Stimulated activated CD4-positive, alpha-beta T cell treated with anti-CD3 and anti-CD28 coated beads, Interleukin-2, amount 100 ng/mL, for 24 hours (primary cell): Measurements from ENCODE around the gene GSK3A.

Experiments
- DNase-seq, 2 donors: peaks; one replicate each; pipeline ENCODE4 v3.0.0-alpha.2; 2020

GSK3A gene

DNA sequence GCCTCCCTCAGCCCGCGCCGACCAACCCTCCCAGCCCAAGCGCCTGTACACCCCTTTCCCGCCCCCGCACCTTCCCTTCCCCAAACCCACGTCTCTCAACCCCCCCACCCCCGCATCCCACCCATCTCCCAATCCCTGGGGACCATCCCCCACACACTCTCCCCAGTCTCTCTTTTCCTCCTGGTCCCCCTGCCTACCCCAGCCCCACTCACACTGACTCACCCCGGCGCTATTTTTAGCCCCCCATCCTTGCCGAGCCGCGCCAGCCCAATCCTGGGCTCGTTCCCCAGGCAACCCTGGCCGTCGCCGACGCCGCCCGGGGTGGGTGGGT, 38.4 kb upstream of the GSK3A start:
- no peak for DNase-seq

DNA sequence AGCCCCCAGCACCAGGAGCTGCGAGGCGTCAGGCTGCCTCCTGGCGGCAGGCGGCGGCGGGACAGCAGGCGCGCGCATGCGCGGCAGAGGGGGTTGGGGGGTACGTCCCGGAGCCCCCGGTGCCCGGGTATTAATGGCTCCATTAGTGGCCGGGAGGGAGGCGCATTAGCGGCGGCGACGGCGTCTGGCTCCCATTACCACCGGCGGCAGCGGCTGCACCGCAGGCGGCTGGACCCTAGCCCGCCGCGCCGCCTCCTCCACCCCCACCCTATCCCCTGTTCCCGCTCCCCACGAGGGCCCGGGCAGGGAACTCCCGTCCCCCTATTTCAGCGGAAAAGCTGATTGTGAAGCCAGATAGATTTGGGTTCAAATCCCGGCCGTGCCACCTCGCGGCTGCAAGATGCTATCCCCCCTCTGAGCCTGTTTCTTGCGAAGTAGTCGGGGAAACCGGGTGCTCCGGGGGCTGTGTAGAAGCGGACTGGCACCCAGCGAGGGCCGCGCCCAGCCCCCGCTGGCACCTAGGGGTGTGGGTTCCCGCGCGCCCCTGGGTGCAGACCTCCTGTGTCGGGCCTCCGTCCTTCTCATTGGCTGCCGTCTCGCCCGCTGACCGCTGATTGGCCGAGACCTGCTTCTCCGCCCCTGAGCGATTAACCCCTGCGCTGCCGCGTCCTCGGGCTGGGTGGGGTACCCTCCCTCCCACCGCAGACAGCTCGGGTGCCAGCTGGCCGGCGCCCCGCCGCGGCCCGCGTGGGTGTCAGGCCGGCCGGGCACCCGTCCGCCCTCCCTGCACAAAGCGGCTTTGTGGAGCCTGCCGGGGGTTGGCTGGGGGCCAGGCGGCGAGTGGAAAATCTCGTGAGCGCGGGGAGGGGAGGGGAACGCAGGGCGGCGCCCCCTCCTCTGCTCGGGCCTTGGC, 37.8 kb upstream of the GSK3A start:
- peak; percentile 88 to 92 for DNase-seq

GRCh38 chr19:42279155-42279901, 36.9 kb upstream of the GSK3A start:
- no peak for DNase-seq

- DNase-seq = no peak
Observed at GRCh38 chr19:42278452-42279154, 36.2 kb upstream of the GSK3A start.

DNA sequence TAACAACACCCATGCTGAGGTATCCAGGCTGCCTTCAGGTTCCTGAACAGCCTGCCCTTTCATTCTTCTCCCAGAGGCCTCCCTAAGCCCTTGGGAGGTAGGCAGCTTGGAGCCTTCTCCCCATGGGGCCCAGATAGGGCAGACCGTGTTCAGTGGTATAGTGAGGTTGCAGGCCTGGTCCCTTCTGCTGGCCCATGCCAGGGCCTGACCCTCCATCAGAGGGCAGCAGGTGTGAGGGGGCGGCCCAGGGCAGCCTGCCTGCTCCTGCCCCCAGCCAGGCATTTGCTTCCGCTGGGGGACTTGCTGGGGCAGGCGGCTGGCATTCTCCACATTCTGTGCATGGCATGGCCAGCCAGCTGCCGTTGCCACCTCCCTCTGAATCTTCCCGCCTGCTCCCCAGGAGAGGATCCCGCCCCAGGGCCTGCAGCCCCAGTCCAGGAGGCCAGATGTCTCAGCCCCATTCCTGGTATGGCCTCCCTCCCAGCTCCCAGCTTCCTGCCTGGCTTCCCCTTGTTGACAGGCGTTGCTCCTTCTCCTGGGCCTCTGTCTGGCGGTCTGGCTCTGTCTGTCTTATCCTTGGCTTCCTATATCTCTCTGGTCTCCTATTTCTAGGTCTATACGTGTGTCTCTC, 35.5 kb upstream of the GSK3A start:
- no peak for DNase-seq

GRCh38 chr19:42276821-42277220, 34.4 kb upstream of the GSK3A start:
- DNase-seq = peak in 1 of 2 donors; percentile 35

DNA sequence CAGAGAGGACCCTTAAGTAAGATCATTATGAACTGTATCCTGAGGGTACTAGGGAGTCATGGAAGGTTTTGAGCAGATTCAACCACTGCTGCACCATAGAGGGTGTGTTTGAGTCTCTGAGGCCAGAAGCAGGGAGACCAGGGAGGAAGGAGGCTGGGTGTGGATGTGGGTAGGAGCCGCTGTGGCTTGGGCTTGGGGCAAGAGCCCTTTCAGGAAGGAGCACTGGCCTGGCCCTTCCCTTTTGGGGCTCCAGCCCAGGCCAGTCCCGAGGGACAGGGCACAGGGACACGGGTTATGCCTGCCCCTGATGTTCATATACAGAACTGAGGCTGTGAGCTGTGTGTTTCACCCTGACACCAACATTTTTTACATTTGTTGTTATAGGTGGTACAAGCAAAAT, 33.9 kb upstream of the GSK3A start:
- DNase-seq = no peak

DNA sequence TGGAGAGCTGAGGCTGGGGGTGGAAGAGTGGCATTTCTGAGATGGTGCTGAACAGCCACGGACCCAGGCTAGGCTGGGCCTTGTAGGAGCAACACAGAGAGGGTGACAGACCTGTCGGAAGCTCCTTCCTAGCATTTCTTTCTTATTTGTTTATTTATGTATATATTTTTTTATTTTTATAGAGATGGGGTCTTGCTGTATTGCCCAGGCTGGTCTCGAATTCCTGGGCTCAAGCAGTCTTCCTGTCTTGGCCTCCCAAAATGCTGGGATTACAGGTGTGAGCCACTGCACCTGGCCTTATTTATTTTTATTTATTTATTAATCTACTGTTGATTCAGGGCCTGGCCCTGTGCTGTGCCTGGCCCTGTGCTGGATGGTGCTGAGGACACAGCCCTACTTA, 33.1 kb upstream of the GSK3A start:
- no peak for DNase-seq

- DNase-seq = no peak
Observed at GRCh38 chr19:42275103-42275502, 32.7 kb upstream of the GSK3A start.

GRCh38 chr19:42274065-42274682, 31.8 kb upstream of the GSK3A start:
- DNase-seq = no peak

DNA sequence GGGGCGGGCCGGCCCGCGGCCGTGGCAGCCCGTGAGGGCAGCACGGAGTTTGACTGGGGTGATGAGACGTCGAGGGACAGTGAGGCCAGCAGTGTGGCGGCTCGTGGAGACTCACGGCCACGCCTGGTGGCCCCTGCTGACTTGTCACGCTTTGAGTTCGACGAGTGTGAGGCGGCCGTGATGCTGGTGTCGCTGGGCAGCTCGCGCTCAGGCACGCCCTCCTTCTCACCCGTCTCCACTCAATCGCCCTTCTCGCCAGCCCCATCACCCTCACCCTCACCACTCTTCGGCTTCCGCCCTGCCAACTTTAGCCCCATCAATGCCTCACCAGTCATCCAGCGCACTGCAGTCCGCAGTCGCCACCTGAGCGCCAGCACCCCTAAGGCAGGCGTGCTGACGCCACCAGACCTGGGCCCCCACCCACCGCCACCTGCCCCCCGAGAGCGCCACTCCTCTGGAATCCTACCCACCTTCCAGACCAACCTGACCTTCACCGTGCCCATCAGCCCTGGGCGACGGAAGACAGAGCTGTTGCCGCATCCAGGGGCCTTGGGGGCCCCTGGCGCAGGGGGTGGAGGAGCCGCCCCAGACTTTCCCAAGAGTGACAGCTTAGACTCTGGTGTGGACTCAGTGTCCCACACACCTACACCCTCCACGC, 31.1 kb upstream of the GSK3A start:
- DNase-seq = no peak

DNA sequence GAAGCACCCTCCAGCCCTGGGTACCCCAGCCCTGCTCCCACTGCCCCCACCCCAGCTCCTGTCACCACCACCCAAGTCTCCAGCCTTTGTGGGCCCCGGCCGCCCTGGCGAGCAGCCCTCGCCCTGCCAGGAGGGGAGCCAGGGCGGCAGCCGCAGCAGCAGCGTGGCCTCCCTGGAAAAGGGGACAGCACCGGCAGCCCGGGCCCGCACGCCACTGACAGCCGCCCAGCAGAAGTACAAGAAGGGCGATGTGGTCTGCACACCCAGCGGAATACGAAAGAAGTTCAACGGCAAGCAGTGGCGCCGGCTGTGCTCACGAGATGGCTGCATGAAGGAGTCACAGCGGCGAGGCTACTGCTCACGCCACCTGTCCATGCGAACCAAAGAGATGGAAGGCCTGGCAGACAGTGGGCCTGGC, 30.6 kb upstream of the GSK3A start:
- no peak for DNase-seq

GRCh38 chr19:42272535-42272897, 30.1 kb upstream of the GSK3A start:
- DNase-seq = no peak

DNA sequence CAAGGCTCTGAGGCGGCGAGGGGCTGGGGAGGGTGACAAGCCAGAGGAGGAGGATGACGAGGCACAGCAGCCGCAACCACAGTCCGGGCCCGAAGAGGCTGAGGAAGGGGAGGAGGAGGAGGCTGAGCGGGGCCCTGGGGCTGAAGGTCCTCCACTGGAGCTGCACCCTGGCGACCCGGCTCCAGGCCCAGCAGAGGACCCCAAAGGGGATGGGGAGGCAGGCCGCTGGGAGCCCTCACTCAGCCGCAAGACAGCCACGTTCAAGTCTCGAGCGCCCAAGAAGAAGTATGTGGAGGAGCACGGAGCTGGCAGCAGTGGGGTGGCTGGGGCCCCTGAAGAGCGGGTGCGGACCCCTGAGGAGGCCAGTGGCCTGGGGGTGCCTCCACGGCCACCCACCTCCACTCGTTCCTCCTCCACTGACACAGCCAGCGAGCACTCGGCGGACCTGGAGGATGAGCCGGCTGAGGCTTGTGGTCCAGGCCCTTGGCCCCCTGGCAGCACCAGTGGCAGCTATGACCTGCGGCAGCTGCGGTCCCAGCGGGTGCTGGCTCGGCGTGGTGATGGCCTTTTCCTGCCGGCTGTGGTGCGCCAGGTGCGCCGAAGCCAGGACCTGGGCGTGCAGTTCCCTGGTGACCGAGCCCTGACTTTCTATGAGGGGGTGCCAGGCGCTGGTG, 29.6 kb upstream of the GSK3A start:
- no peak for DNase-seq

DNA sequence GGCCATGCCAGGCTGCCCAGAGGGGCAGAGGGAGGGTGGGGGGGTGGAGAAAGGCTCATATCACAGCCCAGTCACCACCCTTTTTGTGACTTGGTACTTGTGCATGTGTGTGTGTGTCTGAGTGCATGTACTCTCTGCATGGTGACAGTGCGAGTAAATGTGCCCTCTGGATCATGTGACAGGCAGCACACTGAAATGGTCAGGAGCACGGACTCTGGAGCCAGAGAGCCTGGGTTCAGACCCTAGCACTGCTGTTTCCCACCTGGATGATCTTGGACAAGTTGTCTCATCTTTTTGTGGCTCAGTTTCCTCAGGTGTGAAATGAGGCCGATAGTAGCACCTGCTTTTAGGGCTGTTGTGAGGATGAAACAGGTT, 28.6 kb upstream of the GSK3A start:
- no peak for DNase-seq

DNA sequence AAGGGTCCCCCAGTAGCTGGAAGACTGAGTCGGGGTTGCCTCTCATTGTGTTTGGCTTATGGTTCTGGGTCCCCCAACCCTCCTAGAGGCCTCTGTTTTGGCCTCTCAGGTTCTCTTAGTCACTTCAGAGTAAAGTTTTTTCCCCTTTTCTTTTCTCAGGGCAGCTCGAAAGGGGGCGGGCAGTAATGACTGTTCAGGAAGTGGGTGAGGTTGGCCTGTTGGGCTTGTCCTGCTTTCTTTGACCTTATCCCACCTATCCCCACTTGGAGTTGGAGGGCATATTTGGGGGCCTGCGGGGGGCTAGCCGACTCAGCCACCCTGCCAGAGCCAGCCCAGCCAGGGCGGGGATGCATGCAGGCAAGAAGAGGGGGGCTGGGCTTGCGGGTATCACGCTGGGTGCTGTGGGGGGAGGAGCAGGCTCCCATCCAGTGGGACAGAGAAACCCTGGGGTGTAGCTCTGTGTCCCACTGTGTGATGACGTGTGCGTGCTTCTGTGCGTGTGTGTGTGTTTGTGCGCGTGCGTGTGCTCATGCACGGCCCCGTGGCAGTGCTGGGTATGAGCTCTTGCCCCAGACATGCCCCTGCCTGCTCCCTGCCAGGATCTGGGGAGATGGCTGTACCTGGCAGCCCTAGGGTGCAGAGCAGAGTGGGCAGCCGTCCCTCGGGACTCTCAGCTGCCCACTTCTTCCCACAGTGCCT, 28.1 kb upstream of the GSK3A start:
- peak; percentile 72 to 73 for DNase-seq

- DNase-seq = no peak
Observed at GRCh38 chr19:42269478-42270345, 27.3 kb upstream of the GSK3A start.

DNA sequence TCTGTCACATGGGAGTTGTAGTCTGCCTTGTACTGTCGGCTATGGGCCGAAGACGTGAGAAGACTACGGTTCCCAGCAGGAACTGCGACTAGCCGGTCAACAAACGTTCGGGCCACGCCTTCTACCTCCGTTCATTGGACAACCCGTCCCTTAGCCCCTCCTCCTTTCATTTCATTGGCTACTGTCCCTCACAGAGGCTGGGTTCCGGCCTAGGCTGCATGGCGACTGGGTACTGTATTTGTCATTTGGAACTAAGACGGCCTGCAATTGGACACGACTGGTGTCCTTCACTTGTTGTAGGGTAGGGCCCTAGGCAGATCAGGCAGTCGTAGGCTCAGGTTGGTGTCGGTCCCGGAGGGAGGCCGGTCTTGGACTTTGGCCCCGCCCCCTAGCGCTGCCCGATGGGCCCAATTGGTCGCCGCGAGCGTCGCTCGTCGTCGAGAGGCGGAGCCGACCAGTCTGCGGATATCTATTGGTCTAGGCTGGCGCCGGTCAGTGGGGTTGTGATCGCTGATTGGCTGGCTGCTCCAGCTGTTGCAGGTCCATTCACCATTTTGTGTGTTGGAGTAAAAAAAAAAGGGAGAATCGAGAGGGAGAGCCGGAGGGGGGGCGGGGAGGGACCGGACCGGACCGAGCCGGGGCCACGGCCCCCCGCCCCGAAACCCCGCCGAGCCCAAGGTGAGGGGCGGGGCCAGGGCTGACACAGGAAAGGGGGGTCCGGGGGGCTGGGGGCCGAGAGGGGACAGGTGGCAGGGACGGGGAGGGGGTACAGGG, 26.5 kb upstream of the GSK3A start, which contains the start of gene CIC:
CIC (plus strand) TSS at position 549 of the 774 bp plus-strand sequence. CDS start 2,532 bp downstream, outside the sequence.
- peak; percentile 99 for DNase-seq

DNA sequence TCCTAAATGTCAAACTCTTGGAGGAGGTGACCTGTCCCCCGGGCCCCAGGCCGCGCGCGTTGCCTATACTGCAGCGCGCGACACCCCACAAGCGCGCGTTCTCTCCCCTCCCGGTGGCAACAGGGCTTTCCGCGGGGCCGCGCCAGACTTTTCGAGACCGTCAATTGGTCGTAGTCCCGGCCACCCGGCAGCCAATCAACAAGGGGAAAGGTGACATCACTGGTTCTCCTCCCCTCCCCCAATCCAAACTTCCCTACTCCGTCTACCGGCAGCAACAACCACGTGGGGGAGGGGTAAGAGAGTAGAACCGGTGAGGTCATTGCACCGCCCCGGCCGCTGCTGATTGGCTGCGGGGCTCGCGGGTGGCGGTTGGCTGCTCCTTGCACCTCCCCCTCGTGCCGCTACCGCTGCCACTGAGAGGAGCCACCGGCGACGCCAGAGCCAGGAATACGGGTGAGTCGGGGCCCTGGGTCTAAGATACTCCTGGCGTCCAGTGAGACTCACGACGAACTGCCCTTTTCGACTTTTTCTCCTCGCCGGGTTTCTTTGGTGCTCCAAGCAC, 25.8 kb upstream of the GSK3A start:
- DNase-seq = peak; percentile 95 to 98
